Transverse colon (tissue), 4 donors: ENCODE data around the gene ATP13A1. TPM values are rescaled to one million over a fixed set of nuclear protein-coding genes. Genes with fewer than 3 reads are reported as not detected.

ENCODE experiments used
- DNase-seq: peaks from one replicate; pipeline ENCODE4 v3.0.0-alpha.2; 2019
- H3K27ac ChIP-seq, 4 donors: fragments of 200-600 bp; sonication (generic); 2 replicates each; pipeline ENCODE4 v1.5.1; 2016 to 2018; ENCODE audit warnings: inconsistent platforms in 4 of 4
- H3K27me3 ChIP-seq: fragments of 200-600 bp; sonication (generic); 2 replicates; pipeline ENCODE4 v1.5.1; 2017; ENCODE audit warnings: inconsistent platforms
- H3K36me3 ChIP-seq, 4 donors: fragments of 200-600 bp; sonication (generic); 2 replicates each; pipeline ENCODE4 v1.5.1; 2017 to 2019; ENCODE audit warnings: inconsistent platforms in 4 of 4
- H3K4me1 ChIP-seq, 4 donors: fragments of 200-600 bp; sonication (generic); 2 replicates each; pipeline ENCODE4 v1.5.1; 2017 to 2020; ENCODE audit warnings: inconsistent platforms in 4 of 4
- H3K4me3 ChIP-seq, 4 donors: fragments of 200-600 bp; sonication (generic); 1 replicate in 1 of 4; 2 replicates in 3 of 4; pipeline versions ENCODE4 v1.5.1 to v1.6.1; 2017 to 2019; ENCODE audit warnings: inconsistent platforms in 4 of 4
- H3K9me3 ChIP-seq, 2 donors: fragments of 200-600 bp; sonication (generic); 2 replicates each; pipeline ENCODE4 v1.5.1; 2017 to 2019; ENCODE audit warnings: inconsistent platforms in 2 of 2
- EP300 ChIP-seq: sonication (generic); formaldehyde crosslinking; IDR thresholded peaks from one replicate; pipeline ENCODE4 v1.6.1; 2017; ENCODE audit warnings: antibody characterized with exemption, low read depth
- POLR2A ChIP-seq: fragments of 450-650 bp; IDR thresholded peaks from one replicate; pipeline ENCODE4 v1.6.1; 2016; ENCODE audit warnings: antibody characterized with exemption, mild to moderate bottlenecking, moderate library complexity
- POLR2AphosphoS5 ChIP-seq, 3 donors: sonication (generic); formaldehyde crosslinking; IDR thresholded peaks; one replicate each; pipeline ENCODE4 v1.6.1; 2016; ENCODE audit warnings: antibody characterized with exemption in 3 of 3
- WGBS, 2 donors: methylation state at CpG; one replicate each; pipeline ENCODE4 v1.1.5; 2018; ENCODE audit warnings: low coverage in 1 of 2; 5-methylcytosine and 5-hydroxymethylcytosine counted together
- in situ Hi-C, 4 donors: fragments of 200-750 bp; cut with MboI; loops; one replicate each; pipeline versions ENCODE4 v1.15.0 to v1.15.1; 2017; ENCODE audit warnings: low sequenced_read_pairs in 3 of 4, low pct_ligation_motif_present in 1 of 4, low pct_unique_long_range_greater_than_20kb in 1 of 4
- intact Hi-C: fragments of 100-400 bp; cut with DNase I; formaldehyde crosslinking; loops from one replicate; pipeline ENCODE4 v1.15.1; 2023; ENCODE audit warnings: low total_unique reads
- total RNA-seq, 4 donors: library from RNA; depleted of rRNA; stranded (reverse); fragments of >200 nt; gene quantifications; one replicate each; pipeline ENCODE4 v1.1.0, GENCODE V29; 2016
- TF ChIP-seq, protein P1 (sequence below), 5 experiments: fragments of 200-600 bp in 3 of 5; fragments of 450-650 bp in 2 of 5; sonication (generic) in 3 of 5; IDR thresholded peaks; 1 replicate in 2 of 5; 2 replicates in 3 of 5; pipeline ENCODE4 v1.5.1; 2016 to 2017; ENCODE audit warnings: antibody characterized with exemption in 5 of 5, inconsistent platforms in 3 of 5, mild to moderate bottlenecking in 2 of 5, moderate library complexity in 1 of 5

Gene ATP13A1
- total RNA-seq, 4 donors from 2014 or later = 112 to 929 (median 402) TPM

DNA sequence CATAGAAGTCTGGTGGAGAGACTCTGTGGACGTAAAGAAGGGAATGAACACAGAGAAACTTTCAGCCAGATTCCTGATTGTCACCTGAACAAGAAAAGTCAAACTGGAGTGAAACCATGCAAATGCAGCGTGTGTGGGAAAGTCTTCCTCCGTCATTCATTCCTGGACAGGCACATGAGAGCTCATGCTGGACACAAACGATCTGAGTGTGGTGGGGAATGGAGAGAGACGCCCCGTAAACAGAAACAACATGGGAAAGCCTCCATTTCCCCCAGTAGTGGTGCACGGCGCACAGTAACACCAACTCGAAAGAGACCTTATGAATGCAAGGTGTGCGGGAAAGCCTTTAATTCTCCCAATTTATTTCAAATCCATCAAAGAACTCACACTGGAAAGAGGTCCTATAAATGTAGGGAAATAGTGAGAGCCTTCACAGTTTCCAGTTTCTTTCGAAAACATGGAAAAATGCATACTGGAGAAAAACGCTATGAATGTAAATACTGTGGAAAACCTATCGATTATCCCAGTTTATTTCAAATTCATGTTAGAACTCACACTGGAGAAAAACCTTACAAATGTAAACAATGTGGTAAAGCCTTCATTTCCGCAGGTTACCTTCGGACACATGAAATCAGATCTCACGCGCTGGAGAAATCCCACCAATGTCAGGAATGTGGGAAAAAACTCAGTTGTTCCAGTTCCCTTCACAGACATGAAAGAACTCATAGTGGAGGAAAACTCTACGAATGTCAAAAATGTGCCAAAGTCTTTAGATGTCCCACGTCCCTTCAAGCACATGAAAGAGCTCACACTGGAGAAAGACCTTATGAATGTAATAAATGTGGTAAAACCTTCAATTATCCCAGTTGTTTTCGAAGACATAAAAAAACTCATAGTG lies 15.9 kb upstream of the ATP13A1 start:
- Histone ChIP-seq H3K36me3 (peaks cover 0 to 71% (median 27%) of the 10 kb centered on the region in 4 donors), H3K4me3 (no peak overlapping the region), H3K4me1 (no peaks in the 10 kb centered on the region), H3K27ac (no peak overlapping the region), H3K27me3 (no peaks in the 10 kb centered on the region), H3K9me3 (peaks cover 44 to 48% of the 10 kb centered on the region in 2 donors)
- no peak for DNase-seq
- in situ Hi-C loops (no loop called here), intact Hi-C loops (no loop called here)
- TF ChIP-seq, protein P1, sequence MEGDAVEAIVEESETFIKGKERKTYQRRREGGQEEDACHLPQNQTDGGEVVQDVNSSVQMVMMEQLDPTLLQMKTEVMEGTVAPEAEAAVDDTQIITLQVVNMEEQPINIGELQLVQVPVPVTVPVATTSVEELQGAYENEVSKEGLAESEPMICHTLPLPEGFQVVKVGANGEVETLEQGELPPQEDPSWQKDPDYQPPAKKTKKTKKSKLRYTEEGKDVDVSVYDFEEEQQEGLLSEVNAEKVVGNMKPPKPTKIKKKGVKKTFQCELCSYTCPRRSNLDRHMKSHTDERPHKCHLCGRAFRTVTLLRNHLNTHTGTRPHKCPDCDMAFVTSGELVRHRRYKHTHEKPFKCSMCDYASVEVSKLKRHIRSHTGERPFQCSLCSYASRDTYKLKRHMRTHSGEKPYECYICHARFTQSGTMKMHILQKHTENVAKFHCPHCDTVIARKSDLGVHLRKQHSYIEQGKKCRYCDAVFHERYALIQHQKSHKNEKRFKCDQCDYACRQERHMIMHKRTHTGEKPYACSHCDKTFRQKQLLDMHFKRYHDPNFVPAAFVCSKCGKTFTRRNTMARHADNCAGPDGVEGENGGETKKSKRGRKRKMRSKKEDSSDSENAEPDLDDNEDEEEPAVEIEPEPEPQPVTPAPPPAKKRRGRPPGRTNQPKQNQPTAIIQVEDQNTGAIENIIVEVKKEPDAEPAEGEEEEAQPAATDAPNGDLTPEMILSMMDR (IDR thresholded peaks at IDR 0.05) = no peak
- TF ChIP-seq EP300 (no peak), POLR2A (no peak), POLR2AphosphoS5 (IDR thresholded peaks at IDR 0.05) (no peak)
- 93 to 98% methylated on average over 18 to 20 of the region's 20 CpGs for WGBS, 2 donors

DNA sequence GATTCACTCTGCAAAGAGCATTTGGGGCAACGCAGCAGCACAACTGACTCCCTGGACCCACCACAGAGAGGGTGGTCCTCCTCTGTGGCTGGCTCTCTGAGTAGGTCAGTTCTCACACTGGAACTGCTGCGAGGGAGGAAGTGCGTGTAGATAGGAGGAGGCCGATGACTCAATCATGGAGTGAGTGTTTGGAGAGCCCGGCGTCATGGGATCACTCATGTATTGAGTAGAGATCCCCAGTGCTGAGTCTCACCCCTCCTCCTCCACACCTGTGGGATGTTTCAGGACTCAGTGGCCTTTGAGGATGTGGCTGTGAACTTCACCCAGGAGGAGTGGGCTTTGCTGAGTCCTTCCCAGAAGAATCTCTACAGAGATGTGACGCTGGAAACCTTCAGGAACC lies 14.1 kb upstream of the ATP13A1 start:
- intact Hi-C loops = no loop called here
- Histone ChIP-seq H3K4me3 (no peak overlapping the region), H3K4me1 (no peaks in the 10 kb centered on the region), H3K36me3 (peaks cover 0 to 89% (median 29%) of the 10 kb centered on the region in 4 donors), H3K27ac (no peak overlapping the region), H3K27me3 (no peaks in the 10 kb centered on the region), H3K9me3 (peaks cover 41% of the 10 kb centered on the region in 2 donors)
- TF ChIP-seq POLR2AphosphoS5 (IDR thresholded peaks at IDR 0.05) = no peak
- TF ChIP-seq, protein P1 (IDR thresholded peaks at IDR 0.05) = no peak
- no peak for TF ChIP-seq EP300
- no peak for TF ChIP-seq POLR2A
- in situ Hi-C loops = no loop called here
- 88 to 100% methylated on average over 2 to 7 of the region's 7 CpGs for WGBS, 2 donors
- no peak for DNase-seq

DNA sequence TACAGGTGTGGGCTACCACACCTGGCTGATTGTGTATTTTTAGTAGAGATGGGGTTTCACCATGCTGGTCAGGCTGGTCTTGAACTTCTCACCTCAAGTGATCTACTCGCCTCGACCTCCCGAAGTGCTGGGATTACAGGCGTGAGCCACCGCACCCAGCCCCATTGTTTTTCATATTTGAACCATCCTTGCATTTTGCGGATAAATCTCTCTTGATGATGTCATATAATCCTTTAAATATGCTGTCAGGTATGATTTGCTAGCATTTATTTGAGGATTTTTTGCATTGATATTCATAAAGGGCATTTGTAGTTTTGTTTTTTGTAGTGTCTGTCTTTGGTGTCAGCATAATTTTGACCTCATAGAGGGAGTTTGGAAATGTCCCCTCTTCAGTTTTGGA lies 10.8 kb upstream of the ATP13A1 start:
- no peak overlapping the region for H3K27ac ChIP-seq
- H3K9me3 ChIP-seq = peaks cover 18 to 19% of the 10 kb centered on the region in 2 donors
- TF ChIP-seq POLR2A (no peak), EP300 (no peak), POLR2AphosphoS5 (IDR thresholded peaks at IDR 0.05) (no peak)
- TF ChIP-seq, protein P1 (IDR thresholded peaks at IDR 0.05) = no peak
- peaks cover 0 to 72% (median 22%) of the 10 kb centered on the region in 4 donors for H3K36me3 ChIP-seq
- no peak for DNase-seq
- in situ Hi-C loops (no loop called here), intact Hi-C loops (no loop called here)
- H3K4me3 ChIP-seq = no peak overlapping the region
- WGBS, 2 donors = 98 to 100% methylated on average over 6 of the region's 6 CpGs
- H3K4me1 ChIP-seq = peaks cover 9 to 12% (median 10%) of the 10 kb centered on the region in 4 donors
- no peaks in the 10 kb centered on the region for H3K27me3 ChIP-seq

DNA sequence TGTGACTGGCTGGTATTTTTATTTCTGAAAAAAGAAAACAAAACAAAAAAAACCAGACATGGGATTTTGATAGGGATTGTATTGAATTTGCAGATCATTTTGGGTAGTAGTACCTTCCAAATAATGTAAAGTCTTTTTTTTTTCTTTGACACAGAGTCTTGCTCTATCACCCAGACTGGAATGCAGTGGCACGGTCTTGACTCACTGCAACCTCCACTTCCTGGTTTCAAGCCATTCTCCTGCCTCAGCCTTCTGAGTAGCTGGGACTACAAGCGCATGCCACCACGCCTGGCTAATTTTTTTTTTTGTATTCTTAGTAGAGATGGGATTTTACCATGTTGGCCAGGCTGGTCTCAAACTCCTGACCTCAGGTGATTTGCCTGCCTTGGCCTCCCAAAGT lies 9.3 kb upstream of the ATP13A1 start:
- WGBS, 2 donors = 91 to 93% methylated on average over 2 to 3 of the region's 3 CpGs
- Histone ChIP-seq H3K9me3 (peaks cover 6 to 7% of the 10 kb centered on the region in 2 donors), H3K27me3 (no peaks in the 10 kb centered on the region), H3K4me3 (no peak overlapping the region), H3K27ac (no peak overlapping the region), H3K36me3 (peaks cover 0 to 57% (median 15%) of the 10 kb centered on the region in 4 donors), H3K4me1 (peaks cover 9 to 16% (median 12%) of the 10 kb centered on the region in 4 donors)
- DNase-seq = no peak
- intact Hi-C loops (no loop called here), in situ Hi-C loops (no loop called here)
- TF ChIP-seq POLR2A = no peak
- TF ChIP-seq, protein P1 (IDR thresholded peaks at IDR 0.05) = no peak
- no peak for TF ChIP-seq POLR2AphosphoS5 (IDR thresholded peaks at IDR 0.05)
